ENCODE data around the gene TMEM271. TPM values are rescaled to one million over a fixed set of nuclear protein-coding genes. Genes with fewer than 3 reads are reported as not detected.
A peak's percentile ranks its signal among the peaks of the same experiment; 100 is the strongest.

Gene TMEM271
- total and polyA plus RNA-seq, 10 donors = not detected

- Histone ChIP-seq H3K9me3 (peaks cover 0 to 46% (median 1%) of the 10 kb centered on the region in 8 donors), H3K27me3 (replicated peaks in 1 of 7) (peaks cover 0 to 15% (median 0%) of the 10 kb centered on the region in 7 donors), H3K4me1 (no peaks in the 10 kb centered on the region), H3K36me3 (no peaks in the 10 kb centered on the region), H3K27ac (no peak overlapping the region), H3K4me3 (no peak overlapping the region)
- TF ChIP-seq POLR2A (IDR thresholded peaks at IDR 0.05) (no peak), POLR2AphosphoS5 (IDR thresholded peaks at IDR 0.05) (no peak)
- TF ChIP-seq, protein P1, sequence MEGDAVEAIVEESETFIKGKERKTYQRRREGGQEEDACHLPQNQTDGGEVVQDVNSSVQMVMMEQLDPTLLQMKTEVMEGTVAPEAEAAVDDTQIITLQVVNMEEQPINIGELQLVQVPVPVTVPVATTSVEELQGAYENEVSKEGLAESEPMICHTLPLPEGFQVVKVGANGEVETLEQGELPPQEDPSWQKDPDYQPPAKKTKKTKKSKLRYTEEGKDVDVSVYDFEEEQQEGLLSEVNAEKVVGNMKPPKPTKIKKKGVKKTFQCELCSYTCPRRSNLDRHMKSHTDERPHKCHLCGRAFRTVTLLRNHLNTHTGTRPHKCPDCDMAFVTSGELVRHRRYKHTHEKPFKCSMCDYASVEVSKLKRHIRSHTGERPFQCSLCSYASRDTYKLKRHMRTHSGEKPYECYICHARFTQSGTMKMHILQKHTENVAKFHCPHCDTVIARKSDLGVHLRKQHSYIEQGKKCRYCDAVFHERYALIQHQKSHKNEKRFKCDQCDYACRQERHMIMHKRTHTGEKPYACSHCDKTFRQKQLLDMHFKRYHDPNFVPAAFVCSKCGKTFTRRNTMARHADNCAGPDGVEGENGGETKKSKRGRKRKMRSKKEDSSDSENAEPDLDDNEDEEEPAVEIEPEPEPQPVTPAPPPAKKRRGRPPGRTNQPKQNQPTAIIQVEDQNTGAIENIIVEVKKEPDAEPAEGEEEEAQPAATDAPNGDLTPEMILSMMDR (IDR thresholded peaks at IDR 0.05 in 8 of 11, conservative IDR thresholded peaks at IDR 0.05 in 3 of 11) = no peak
- intact Hi-C loops (cut with DNase I; ENCODE audit: low total_unique reads) = no loop called here
- whole genome bisulfite sequencing, 5 donors = 29 to 38% (median 30%) methylated on average over 8 of the region's 8 CpGs
- DNase-seq = no peak
Measured at GRCh38 chr4:548976-549375, 27.1 kb downstream of the TMEM271 start.

DNA sequence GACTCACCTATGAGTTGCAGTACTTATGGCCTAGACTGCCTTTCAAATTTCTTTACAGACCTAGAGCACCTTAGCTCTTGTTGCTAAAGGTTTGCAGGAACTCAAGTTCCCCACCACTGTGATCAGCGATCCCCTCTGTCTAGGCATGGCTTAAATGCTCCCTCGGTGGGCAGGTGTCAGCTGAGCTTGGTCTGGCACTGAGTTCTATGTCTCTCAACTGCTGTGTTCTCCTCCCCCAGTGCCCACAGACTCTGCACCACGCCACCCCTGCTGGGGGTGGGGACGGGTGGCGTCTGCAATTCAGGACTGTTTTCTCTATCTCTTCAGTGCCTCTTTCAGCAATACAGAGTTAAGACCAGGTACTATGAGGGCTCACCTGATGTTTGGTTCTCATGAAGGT is 30.5 kb downstream of the TMEM271 start:
- intact Hi-C loops (cut with DNase I; ENCODE audit: low total_unique reads) = no loop called here
- no peaks in the 10 kb centered on the region for H3K36me3 ChIP-seq
- no peak overlapping the region for H3K4me3 ChIP-seq
- no peak overlapping the region for H3K27ac ChIP-seq
- no peaks in the 10 kb centered on the region for H3K4me1 ChIP-seq
- peaks cover 0 to 39% (median 0%) of the 10 kb centered on the region in 8 donors for H3K9me3 ChIP-seq
- WGBS, 5 donors = 80 to 93% (median 82%) methylated on average over 5 of the region's 5 CpGs
- peak; percentile 18 for DNase-seq
- TF ChIP-seq, protein P1 (IDR thresholded peaks at IDR 0.05 in 8 of 11, conservative IDR thresholded peaks at IDR 0.05 in 3 of 11) = no peak
- TF ChIP-seq POLR2A (IDR thresholded peaks at IDR 0.05) (no peak), POLR2AphosphoS5 (IDR thresholded peaks at IDR 0.05) (no peak)
- peaks cover 0 to 11% (median 0%) of the 10 kb centered on the region in 7 donors for H3K27me3 ChIP-seq (replicated peaks in 1 of 7)

- H3K4me3 ChIP-seq = no peak overlapping the region
- 73 to 89% (median 81%) methylated on average over 8 to 9 of the region's 9 CpGs for WGBS, 5 donors
Measured at GRCh38 chr4:544386-545105, 31.5 kb downstream of the TMEM271 start.

GRCh38 chr4:541271-541670 is 34.8 kb downstream of the TMEM271 start:
- no peaks in the 10 kb centered on the region for H3K27me3 ChIP-seq (replicated peaks in 1 of 7)
- H3K36me3 ChIP-seq = peaks cover 0 to 34% (median 16%) of the 10 kb centered on the region in 6 donors
- intact Hi-C loops (cut with DNase I; ENCODE audit: low total_unique reads) = no loop called here
- TF ChIP-seq POLR2A (IDR thresholded peaks at IDR 0.05) (no peak), POLR2AphosphoS5 (IDR thresholded peaks at IDR 0.05) (no peak)
- TF ChIP-seq, protein P1 (IDR thresholded peaks at IDR 0.05 in 8 of 11, conservative IDR thresholded peaks at IDR 0.05 in 3 of 11) = no peak
- H3K4me3 ChIP-seq = no peak overlapping the region
- 80 to 96% (median 93%) methylated on average over 3 of the region's 3 CpGs for WGBS, 5 donors
- H3K9me3 ChIP-seq = peaks cover 0 to 41% (median 0%) of the 10 kb centered on the region in 8 donors
- no peak overlapping the region for H3K27ac ChIP-seq
- DNase-seq = no peak
- H3K4me1 ChIP-seq = no peaks in the 10 kb centered on the region

More at GRCh38 chr4:544386-545105, 31.5 kb downstream of the TMEM271 start:
- Histone ChIP-seq H3K9me3 (peaks cover 0 to 39% (median 0%) of the 10 kb centered on the region in 8 donors), H3K36me3 (peaks cover 0 to 3% (median 0%) of the 10 kb centered on the region in 6 donors), H3K4me1 (no peaks in the 10 kb centered on the region), H3K27me3 (replicated peaks in 1 of 7) (peaks cover 0 to 11% (median 0%) of the 10 kb centered on the region in 7 donors), H3K27ac (no peak overlapping the region)
- TF ChIP-seq POLR2AphosphoS5 (IDR thresholded peaks at IDR 0.05) = no peak
- no peak for TF ChIP-seq POLR2A (IDR thresholded peaks at IDR 0.05)
- TF ChIP-seq, protein P1 (IDR thresholded peaks at IDR 0.05 in 8 of 11, conservative IDR thresholded peaks at IDR 0.05 in 3 of 11) = no peak
- intact Hi-C loops (cut with DNase I; ENCODE audit: low total_unique reads) = no loop called here
- peak; percentile 16 for DNase-seq
